H9 (cell line): ENCODE measurements around the gene MXD3. TPM values are rescaled to one million over a fixed set of nuclear protein-coding genes. Genes with fewer than 3 reads are reported as not detected.

ENCODE experiments used
- DNase-seq: peaks from one replicate; pipeline ENCODE4 v3.0.0-alpha.2; 2017
- H2AFZ ChIP-seq: one replicate; pipeline ENCODE4 v1.6.1; 2013; ENCODE audit warnings: mild to moderate bottlenecking, low read length, control low read depth, moderate library complexity
- H2AK5ac ChIP-seq: 2 replicates; pipeline ENCODE4 v1.6.1; 2013; ENCODE audit warnings: low read length, control low read depth, mixed read lengths; ENCODE audit not compliant: insufficient read length
- H2BK120ac ChIP-seq: one replicate; pipeline ENCODE4 v1.6.1; 2013; ENCODE audit warnings: low read depth, mild to moderate bottlenecking, low read length, control low read depth, inconsistent platforms; ENCODE audit not compliant: poor library complexity, severe bottlenecking
- H2BK12ac ChIP-seq: 2 replicates; pipeline ENCODE4 v1.6.1; 2013; ENCODE audit warnings: low read length, control low read depth, mixed read lengths, low read depth; ENCODE audit not compliant: insufficient read length
- H2BK15ac ChIP-seq: 2 replicates; pipeline ENCODE4 v1.6.1; 2013; ENCODE audit warnings: low read depth, low read length, control low read depth
- H2BK20ac ChIP-seq: one replicate; pipeline ENCODE4 v1.6.1; 2013; ENCODE audit warnings: low read depth, mild to moderate bottlenecking, low read length, control low read depth, inconsistent platforms; ENCODE audit not compliant: poor library complexity, severe bottlenecking
- H2BK5ac ChIP-seq: 2 replicates; pipeline ENCODE4 v1.6.1; 2013; ENCODE audit warnings: low read length, control low read depth, mixed read lengths; ENCODE audit not compliant: insufficient read length
- H3K14ac ChIP-seq: 2 replicates; pipeline ENCODE4 v1.6.1; 2013; ENCODE audit warnings: low read length, control low read depth; ENCODE audit not compliant: insufficient read depth
- H3K18ac ChIP-seq: 2 replicates; pipeline ENCODE4 v1.6.1; 2013; ENCODE audit warnings: low read depth, mild to moderate bottlenecking, mixed read lengths, low read length, control low read depth; ENCODE audit not compliant: insufficient read length
- H3K23ac ChIP-seq: 2 replicates; pipeline ENCODE4 v1.6.1; 2013; ENCODE audit warnings: low read length, control low read depth, mixed read lengths, low read depth; ENCODE audit not compliant: insufficient read length
- H3K23me2 ChIP-seq: 2 replicates; pipeline ENCODE4 v1.6.1; 2013; ENCODE audit warnings: low read depth, mild to moderate bottlenecking, mixed read lengths, low read length, control low read depth; ENCODE audit not compliant: insufficient read length, poor library complexity, severe bottlenecking
- H3K27ac ChIP-seq: 2 replicates; pipeline ENCODE4 v1.5.1; 2013; ENCODE audit warnings: low read length, control low read depth, mixed read lengths, low read depth; ENCODE audit not compliant: insufficient read length
- H3K27me3 ChIP-seq: 2 replicates; pipeline ENCODE4 v1.6.1; 2013; ENCODE audit warnings: low read length, control low read depth, inconsistent platforms; ENCODE audit not compliant: insufficient read depth
- H3K4ac ChIP-seq: 2 replicates; pipeline ENCODE4 v1.6.1; 2013; ENCODE audit warnings: low read depth, mild to moderate bottlenecking, control low read depth, inconsistent platforms, low read length, moderate library complexity
- H3K4me1 ChIP-seq: 2 replicates; pipeline ENCODE4 v1.6.1; 2013; ENCODE audit warnings: low read length, control low read depth, inconsistent platforms; ENCODE audit not compliant: insufficient read depth
- H3K4me2 ChIP-seq: 2 replicates; pipeline ENCODE4 v1.6.1; 2013; ENCODE audit warnings: low read length, control low read depth, mixed read lengths; ENCODE audit not compliant: insufficient read length, insufficient read depth
- H3K56ac ChIP-seq: 2 replicates; pipeline ENCODE4 v1.6.1; 2013; ENCODE audit warnings: low read depth, mild to moderate bottlenecking, mixed read lengths, low read length, control low read depth; ENCODE audit not compliant: insufficient read length
- H3K79me1 ChIP-seq: 2 replicates; pipeline ENCODE4 v1.6.1; 2013; ENCODE audit warnings: low read depth, mild to moderate bottlenecking, moderate library complexity, low read length, control low read depth, inconsistent platforms; ENCODE audit not compliant: insufficient read depth, poor library complexity, severe bottlenecking
- H3K79me2 ChIP-seq: 2 replicates; pipeline ENCODE4 v1.6.1; 2013; ENCODE audit warnings: low read length, control low read depth, inconsistent platforms; ENCODE audit not compliant: insufficient read depth
- H3K9ac ChIP-seq: 2 replicates; pipeline ENCODE4 v1.6.1; 2013; ENCODE audit warnings: low read length, control low read depth, mixed read lengths; ENCODE audit not compliant: insufficient read length; ENCODE audit errors: extremely low read depth
- H3K9me3 ChIP-seq: one replicate; pipeline ENCODE4 v1.6.1; 2013; ENCODE audit warnings: low read depth, low read length, inconsistent platforms; ENCODE audit not compliant: control insufficient read depth
- H3T11ph ChIP-seq: one replicate; pipeline ENCODE4 v1.6.1; 2013; ENCODE audit warnings: mild to moderate bottlenecking, low read length, control low read depth, inconsistent platforms
- H4K20me1 ChIP-seq: one replicate; pipeline ENCODE4 v1.6.1; 2013; ENCODE audit not compliant: control insufficient read depth, insufficient read length, insufficient read depth
- H4K5ac ChIP-seq: 2 replicates; pipeline ENCODE4 v1.6.1; 2013; ENCODE audit warnings: low read depth, mild to moderate bottlenecking, mixed read lengths, low read length, control low read depth; ENCODE audit not compliant: insufficient read length
- H4K8ac ChIP-seq: replicated peaks from 2 replicates; pipeline ENCODE4 v1.6.1; 2013; ENCODE audit warnings: low read length, control low read depth, mixed read lengths, low read depth; ENCODE audit not compliant: insufficient read length
- H4K91ac ChIP-seq: 2 replicates; pipeline ENCODE4 v1.6.1; 2013; ENCODE audit warnings: low read depth, mild to moderate bottlenecking, moderate library complexity, mixed read lengths, low read length, control low read depth; ENCODE audit not compliant: insufficient read length
- H3K27ac Mint-ChIP-seq, 3 experiments: 2 replicates in 2 of 3; 3 replicates in 1 of 3; pipeline ENCODE4 v1.8.0; 2020 to 2021; ENCODE audit warnings: mixed read lengths in 3 of 3, mild to moderate bottlenecking in 1 of 3, moderate library complexity in 1 of 3
- H3K27me3 Mint-ChIP-seq: 2 replicates; pipeline ENCODE4 v1.8.0; 2021; ENCODE audit warnings: low read depth, mild to moderate bottlenecking, moderate library complexity, mixed read lengths
- H3K36me3 Mint-ChIP-seq, 3 experiments: 2 replicates in 2 of 3; 3 replicates in 1 of 3; pipeline ENCODE4 v1.8.0; 2020 to 2021; ENCODE audit warnings: low read depth in 3 of 3, mixed read lengths in 3 of 3; ENCODE audit not compliant: insufficient read depth in 1 of 3
- H3K4me1 Mint-ChIP-seq, 2 experiments: 2 replicates each; pipeline ENCODE4 v1.8.0; 2020; ENCODE audit warnings: mixed read lengths in 2 of 2
- H3K4me3 Mint-ChIP-seq, 2 experiments: 2 replicates in 1 of 2; 3 replicates in 1 of 2; pipeline ENCODE4 v1.8.0; 2020 to 2021; ENCODE audit warnings: mild to moderate bottlenecking in 2 of 2, mixed read lengths in 2 of 2, moderate library complexity in 1 of 2
- H3K9me3 Mint-ChIP-seq, 2 experiments: 2 replicates in 1 of 2; 3 replicates in 1 of 2; pipeline ENCODE4 v1.8.0; 2020; ENCODE audit warnings: mild to moderate bottlenecking in 2 of 2, mixed read lengths in 2 of 2, moderate library complexity in 1 of 2
- WGBS: extraction: QIAGEN DNeasy Blood & Tissue Kit; methylation state at CpG from one replicate; pipeline ENCODE4 v1.1.7; 2013; ENCODE audit warnings: missing lambda C conversion rate, low lambda C conversion rate, mixed read lengths; ENCODE audit not compliant: insufficient read length; ENCODE audit errors: extremely low coverage; 5-methylcytosine and 5-hydroxymethylcytosine counted together
- total RNA-seq: library from RNA; stranded (reverse); gene quantifications from 2 replicates; pipeline ENCODE4 v1.2.1, GENCODE V29; 2021
- TF ChIP-seq, protein P1 (sequence below): fragments of 200-600 bp; sonication (generic); conservative IDR thresholded peaks from 3 replicates; pipeline ENCODE4 v1.8.0; 2021; ENCODE audit warnings: antibody characterized with exemption, mild to moderate bottlenecking

MXD3 gene
- total RNA-seq, 1 experiment from 2014 or later, result 9.8 TPM

GRCh38 chr5:177319913-177320588 is 8.4 kb upstream of the MXD3 start:
- Histone ChIP-seq H3K18ac (no peak overlapping the region), H3K79me1 (no peaks in the 10 kb centered on the region), H2BK12ac (no peak overlapping the region), H3K4me2 (no peak overlapping the region), H3K9ac (no peak overlapping the region), H3K27me3 (no peaks in the 10 kb centered on the region), H3K9me3 (no peaks in the 10 kb centered on the region), H3K79me2 (no peaks in the 10 kb centered on the region), H2BK15ac (no peak overlapping the region), H3K23me2 (no peaks in the 10 kb centered on the region), H2BK120ac (no peak overlapping the region), H4K5ac (no peak overlapping the region), H3K27ac (no peak overlapping the region), H4K20me1 (no peaks in the 10 kb centered on the region), H2BK5ac (no peak overlapping the region), H3K14ac (no peak overlapping the region), H2AK5ac (no peak overlapping the region), H2BK20ac (no peak overlapping the region), H2AFZ (no peak overlapping the region), H3K56ac (no peak overlapping the region), H3K23ac (no peak overlapping the region), H3T11ph (no peak overlapping the region), H3K4me1 (no peaks in the 10 kb centered on the region; the same call in 1 of the 2 replicates), H3K4ac (no peak overlapping the region), H4K91ac (no peak overlapping the region), H4K8ac (no peak overlapping the region)
- Mint-ChIP-seq H3K36me3 (peaks cover 8 to 13% (median 8%) of the 10 kb centered on the region in 3 experiments; a peak in 6 of 7 replicates), H3K27me3 (no peaks in the 10 kb centered on the region), H3K4me3 (no peak overlapping the region), H3K9me3 (no peaks in the 10 kb centered on the region; a peak in 1 of 5 replicates), H3K4me1 (peaks cover 11 to 12% of the 10 kb centered on the region in 2 experiments), H3K27ac (no peak overlapping the region)
- DNase-seq, result no peak
- no CpG with 5 or more reads among the region's 14 CpGs for WGBS
- TF ChIP-seq, protein P1, sequence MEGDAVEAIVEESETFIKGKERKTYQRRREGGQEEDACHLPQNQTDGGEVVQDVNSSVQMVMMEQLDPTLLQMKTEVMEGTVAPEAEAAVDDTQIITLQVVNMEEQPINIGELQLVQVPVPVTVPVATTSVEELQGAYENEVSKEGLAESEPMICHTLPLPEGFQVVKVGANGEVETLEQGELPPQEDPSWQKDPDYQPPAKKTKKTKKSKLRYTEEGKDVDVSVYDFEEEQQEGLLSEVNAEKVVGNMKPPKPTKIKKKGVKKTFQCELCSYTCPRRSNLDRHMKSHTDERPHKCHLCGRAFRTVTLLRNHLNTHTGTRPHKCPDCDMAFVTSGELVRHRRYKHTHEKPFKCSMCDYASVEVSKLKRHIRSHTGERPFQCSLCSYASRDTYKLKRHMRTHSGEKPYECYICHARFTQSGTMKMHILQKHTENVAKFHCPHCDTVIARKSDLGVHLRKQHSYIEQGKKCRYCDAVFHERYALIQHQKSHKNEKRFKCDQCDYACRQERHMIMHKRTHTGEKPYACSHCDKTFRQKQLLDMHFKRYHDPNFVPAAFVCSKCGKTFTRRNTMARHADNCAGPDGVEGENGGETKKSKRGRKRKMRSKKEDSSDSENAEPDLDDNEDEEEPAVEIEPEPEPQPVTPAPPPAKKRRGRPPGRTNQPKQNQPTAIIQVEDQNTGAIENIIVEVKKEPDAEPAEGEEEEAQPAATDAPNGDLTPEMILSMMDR, result no peak
